Kidney (tissue), 14 donors: Measurements from ENCODE around the gene POC1B. TPM values are rescaled to one million over a fixed set of nuclear protein-coding genes. Genes with fewer than 3 reads are reported as not detected.

Experiments
- DNase-seq, 5 donors: peaks; one replicate each; pipeline ENCODE4 v3.0.0-alpha.2; 2013 to 2020
- FAIRE-seq: peaks from 2 replicates; lab custom pipeline; 2012; peaks lifted over from hg19 to GRCh38; lab: Jason Lieb, UNC
- H3K27ac ChIP-seq, 2 donors: one replicate each; pipeline ENCODE4 v1.7.0; 2013; ENCODE audit warnings: low read depth in 2 of 2, low read length in 2 of 2, inconsistent platforms in 1 of 2
- H3K27me3 ChIP-seq: one replicate; pipeline ENCODE4 v1.7.1; 2013; ENCODE audit warnings: low read length, inconsistent platforms; ENCODE audit not compliant: control insufficient read depth, insufficient read depth
- H3K36me3 ChIP-seq, 3 donors: one replicate each; pipeline versions ENCODE4 v1.7.0 to v1.7.1; 2013; ENCODE audit warnings: low read length in 3 of 3, control low read depth in 1 of 3, inconsistent platforms in 1 of 3; ENCODE audit not compliant: insufficient read depth in 3 of 3, control insufficient read depth in 2 of 3
- H3K4me1 ChIP-seq, 3 donors: one replicate each; pipeline versions ENCODE4 v1.7.0 to v1.7.1; 2013; ENCODE audit warnings: low read length in 3 of 3, inconsistent platforms in 1 of 3, low read depth in 1 of 3; ENCODE audit not compliant: control insufficient read depth in 2 of 3, insufficient read depth in 2 of 3
- H3K4me3 ChIP-seq, 3 donors: one replicate each; pipeline versions ENCODE4 v1.7.0 to v1.8.1; 2013; ENCODE audit warnings: low read length in 3 of 3, control low read depth in 1 of 3, inconsistent platforms in 1 of 3
- H3K9ac ChIP-seq, 3 donors: one replicate each; pipeline versions ENCODE4 v1.7.0 to v1.7.1; 2013; ENCODE audit warnings: low read length in 3 of 3, control low read depth in 1 of 3, inconsistent platforms in 1 of 3
- H3K9me3 ChIP-seq, 3 donors: one replicate each; pipeline versions ENCODE4 v1.7.0 to v1.7.1; 2013; ENCODE audit warnings: low read length in 3 of 3, control low read depth in 1 of 3, inconsistent platforms in 1 of 3; ENCODE audit not compliant: control insufficient read depth in 2 of 3, insufficient read depth in 1 of 3
- intact Hi-C: fragments of 100-400 bp; cut with DNase I; formaldehyde crosslinking; loops from one replicate; pipeline ENCODE4 v1.11.1; 2022
- polyA plus RNA-seq: library from polyadenylated mRNA; stranded (reverse); fragments of 350-450 nt; fragmentation: Illumina TruSeq; extraction: RNeasy Lipid Tissue Mini Kit (QIAGEN cat#74804); gene quantifications from one replicate; pipeline ENCODE4 v1.2.3, GENCODE V29; 2014; ENCODE audit warnings: low read depth, low replicate concordance; ENCODE audit not compliant: insufficient read depth
- total RNA-seq: library from RNA; stranded (reverse); fragmentation: NEBNext Ultra II Directional; extraction: Animal tissue kit (Norgen Biotek cat#: 25700); gene quantifications from one replicate; pipeline ENCODE4 v1.2.1, GENCODE V29; 2021
- TF ChIP-seq, protein P1 (sequence below): IDR thresholded peaks from 3 replicates; pipeline ENCODE4 v1.5.1; 2012; ENCODE audit warnings: mild to moderate bottlenecking, moderate library complexity, borderline replicate concordance; ENCODE audit not compliant: insufficient read depth; ENCODE audit errors: extremely low read depth
- donor health status: control.
- donor health status: control.
- donor health status: control.
- donor health status: control.
- donor health status: control.
- donor health status: DM: yes; HTN: yes; CAD: no.
- donor health status: Normal renal cell carcinoma (clear cell type).

The POC1B gene
- total and polyA plus RNA-seq, 2 donors from 2014 or later: 11.7 to 16.7 TPM

DNA sequence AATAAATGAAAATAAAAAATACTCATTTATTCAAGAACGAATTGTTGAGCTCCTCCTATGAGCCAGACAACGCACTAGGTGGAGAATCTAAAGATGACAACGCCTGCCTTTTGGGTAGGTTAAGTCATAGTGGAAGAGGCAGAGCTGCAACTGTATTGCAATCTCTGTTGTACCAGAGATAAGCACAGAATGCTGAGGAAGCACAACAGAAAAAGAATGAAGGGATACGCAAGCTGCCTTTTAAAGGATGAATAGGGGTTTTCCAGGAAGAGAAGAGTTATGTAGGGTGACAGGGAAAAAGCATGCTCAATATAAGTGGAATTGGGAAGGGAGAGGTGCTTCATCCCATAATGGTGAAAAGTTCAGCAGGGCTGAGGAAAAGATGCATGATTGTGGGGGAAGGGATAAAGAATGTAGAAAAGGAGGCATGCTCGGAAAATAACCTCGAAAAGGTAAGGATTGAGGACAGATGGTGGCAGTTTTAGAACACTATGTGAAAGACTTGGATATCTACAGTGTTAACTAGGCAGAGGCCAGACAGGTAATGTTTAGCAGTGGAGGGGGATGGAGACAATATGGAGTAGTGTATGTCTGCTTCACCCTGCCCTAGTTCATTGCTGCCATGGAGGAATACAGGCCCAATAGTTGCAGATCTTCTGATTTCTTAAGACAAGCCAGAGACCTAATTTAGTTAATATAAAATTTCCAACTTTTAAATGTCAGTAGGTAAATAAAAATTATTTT, 109.6 kb downstream of the POC1B start:
- no peak overlapping the region for H3K9ac ChIP-seq
- H3K27ac ChIP-seq: no peak overlapping the region
- peaks cover 0 to 8% (median 0%) of the 10 kb centered on the region in 3 donors for H3K4me1 ChIP-seq
- TF ChIP-seq, protein P1, sequence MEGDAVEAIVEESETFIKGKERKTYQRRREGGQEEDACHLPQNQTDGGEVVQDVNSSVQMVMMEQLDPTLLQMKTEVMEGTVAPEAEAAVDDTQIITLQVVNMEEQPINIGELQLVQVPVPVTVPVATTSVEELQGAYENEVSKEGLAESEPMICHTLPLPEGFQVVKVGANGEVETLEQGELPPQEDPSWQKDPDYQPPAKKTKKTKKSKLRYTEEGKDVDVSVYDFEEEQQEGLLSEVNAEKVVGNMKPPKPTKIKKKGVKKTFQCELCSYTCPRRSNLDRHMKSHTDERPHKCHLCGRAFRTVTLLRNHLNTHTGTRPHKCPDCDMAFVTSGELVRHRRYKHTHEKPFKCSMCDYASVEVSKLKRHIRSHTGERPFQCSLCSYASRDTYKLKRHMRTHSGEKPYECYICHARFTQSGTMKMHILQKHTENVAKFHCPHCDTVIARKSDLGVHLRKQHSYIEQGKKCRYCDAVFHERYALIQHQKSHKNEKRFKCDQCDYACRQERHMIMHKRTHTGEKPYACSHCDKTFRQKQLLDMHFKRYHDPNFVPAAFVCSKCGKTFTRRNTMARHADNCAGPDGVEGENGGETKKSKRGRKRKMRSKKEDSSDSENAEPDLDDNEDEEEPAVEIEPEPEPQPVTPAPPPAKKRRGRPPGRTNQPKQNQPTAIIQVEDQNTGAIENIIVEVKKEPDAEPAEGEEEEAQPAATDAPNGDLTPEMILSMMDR: no peak
- no peaks in the 10 kb centered on the region for H3K27me3 ChIP-seq
- H3K9me3 ChIP-seq: no peaks in the 10 kb centered on the region
- DNase-seq (no peak), FAIRE-seq (no peak)
- intact Hi-C loops: no loop called here
- no peaks in the 10 kb centered on the region for H3K36me3 ChIP-seq
- no peak overlapping the region for H3K4me3 ChIP-seq

DNA sequence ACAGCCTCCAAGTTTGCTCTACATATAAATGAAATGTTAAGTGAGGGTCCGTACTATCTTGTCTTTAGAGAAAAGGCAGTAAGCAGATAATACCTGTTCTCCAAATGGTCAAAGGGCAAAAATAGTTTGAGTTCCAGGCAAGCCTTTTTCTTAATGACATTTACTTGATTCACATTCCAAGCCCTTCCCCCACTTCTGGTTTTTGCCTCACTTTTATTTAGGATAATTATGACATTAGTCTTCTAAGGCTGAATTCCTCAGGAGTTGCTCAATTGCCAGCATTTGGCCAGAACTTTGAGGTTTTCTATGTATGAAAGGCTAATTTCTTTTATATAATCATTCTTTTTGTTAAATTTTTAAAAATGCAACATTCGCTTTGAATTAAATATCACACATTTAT, 111.0 kb downstream of the POC1B start:
- Histone ChIP-seq H3K27ac (peak overlapping the region; percentile 1 to 32), H3K9ac (no peak overlapping the region), H3K27me3 (no peaks in the 10 kb centered on the region), H3K9me3 (no peaks in the 10 kb centered on the region), H3K4me3 (no peak overlapping the region), H3K4me1 (peaks cover 0 to 8% (median 0%) of the 10 kb centered on the region in 3 donors), H3K36me3 (no peaks in the 10 kb centered on the region)
- intact Hi-C loops: no loop called here
- DNase-seq: no peak
- TF ChIP-seq, protein P1: no peak
- FAIRE-seq: no peak

DNA sequence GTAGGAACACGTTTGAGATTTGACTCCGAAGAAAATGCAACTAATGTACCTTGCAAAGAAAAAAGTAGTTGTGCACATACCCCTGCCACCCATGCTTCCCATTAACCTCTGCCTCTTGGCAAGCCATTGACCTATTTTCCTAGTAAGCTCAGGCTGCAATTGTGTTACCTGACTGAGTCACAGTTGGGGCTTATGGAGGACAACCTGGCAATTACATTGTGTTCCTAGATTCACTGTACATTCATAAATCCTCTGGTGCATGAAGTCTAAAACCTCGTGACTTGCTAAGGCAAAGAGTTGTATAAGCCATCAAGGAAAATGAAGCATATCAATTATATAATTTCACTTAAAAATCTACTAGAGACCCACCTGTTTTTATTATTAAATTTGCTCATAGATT, 111.5 kb downstream of the POC1B start:
- Histone ChIP-seq H3K4me1 (peaks cover 0 to 8% (median 0%) of the 10 kb centered on the region in 3 donors), H3K9me3 (no peaks in the 10 kb centered on the region), H3K27ac (peak overlapping the region; percentile 1 to 32), H3K9ac (no peak overlapping the region), H3K4me3 (no peak overlapping the region), H3K27me3 (no peaks in the 10 kb centered on the region), H3K36me3 (no peaks in the 10 kb centered on the region)
- TF ChIP-seq, protein P1: no peak
- FAIRE-seq (peak; percentile 84), DNase-seq (peak in 1 of 5 donors; percentile 39)
- intact Hi-C loops: no loop called here
